ENCODE results near the gene SPACA6. TPM values are rescaled to one million over a fixed set of nuclear protein-coding genes. Genes with fewer than 3 reads are reported as not detected.

Gene SPACA6
- total RNA-seq, 1 experiment from 2014 or later = 18.9 TPM

DNA sequence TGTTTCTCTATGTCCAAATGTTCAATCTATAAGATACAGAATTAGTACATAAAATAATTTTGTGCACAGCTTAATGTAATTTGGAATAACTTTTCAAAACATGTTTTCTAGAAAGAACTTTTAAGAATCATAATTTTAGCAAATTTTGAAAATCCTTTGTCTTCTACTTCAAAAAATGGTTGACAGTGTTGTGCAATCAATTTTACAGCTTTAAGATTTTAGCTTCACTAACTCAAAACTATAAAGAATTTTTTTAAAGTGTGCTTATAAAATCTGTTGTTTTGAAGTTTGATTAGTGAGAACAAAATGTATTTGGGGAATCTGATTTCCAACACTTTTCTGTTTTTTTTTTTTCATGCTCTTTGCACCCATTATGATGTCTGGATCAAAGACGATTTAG is 12.7 kb upstream of the SPACA6 start:
- H3K9ac ChIP-seq (ENCODE audit: extremely low read depth, insufficient read length, low read length) = no peak overlapping the region
- H3K23ac ChIP-seq (ENCODE audit: insufficient read length, low read depth, low read length) = no peak overlapping the region
- no peak overlapping the region for H2BK12ac ChIP-seq (ENCODE audit: insufficient read length, low read depth, low read length)
- no peaks in the 10 kb centered on the region for H4K20me1 ChIP-seq (ENCODE audit: control insufficient read depth, insufficient read depth, insufficient read length)
- no peak overlapping the region for H3K18ac ChIP-seq (ENCODE audit: insufficient read length, low read depth, low read length)
- no peak overlapping the region for H2BK20ac ChIP-seq (ENCODE audit: low read depth, low read length, poor library complexity, severe bottlenecking)
- no peak overlapping the region for H3K27ac Mint-ChIP-seq
- H3K14ac ChIP-seq (ENCODE audit: insufficient read depth, low read length) = no peak overlapping the region
- no peak overlapping the region for H3K27ac ChIP-seq (ENCODE audit: insufficient read length, low read depth, low read length)
- H3K79me2 ChIP-seq (ENCODE audit: insufficient read depth, low read length) = no peaks in the 10 kb centered on the region
- no peak overlapping the region for H4K91ac ChIP-seq (ENCODE audit: insufficient read length, low read depth, low read length)
- no peak overlapping the region for H2BK120ac ChIP-seq (ENCODE audit: low read depth, low read length, poor library complexity, severe bottlenecking)
- H3K36me3 Mint-ChIP-seq (ENCODE audit: insufficient read depth in 1 of 3, low read depth in 3 of 3) = peaks cover 2 to 10% (median 5%) of the 10 kb centered on the region in 3 experiments; a peak in 6 of 7 replicates
- no peak overlapping the region for H3T11ph ChIP-seq (ENCODE audit: low read length)
- H3K56ac ChIP-seq (ENCODE audit: insufficient read length, low read depth, low read length) = no peak overlapping the region
- no peaks in the 10 kb centered on the region for H3K27me3 ChIP-seq (ENCODE audit: insufficient read depth, low read length)
- H2BK15ac ChIP-seq (ENCODE audit: low read depth, low read length) = no peak overlapping the region
- no peak overlapping the region for H3K4me2 ChIP-seq (ENCODE audit: insufficient read depth, insufficient read length, low read length)
- no peak overlapping the region for H3K4me3 Mint-ChIP-seq
- no peaks in the 10 kb centered on the region for H3K79me1 ChIP-seq (ENCODE audit: insufficient read depth, low read depth, low read length, poor library complexity, severe bottlenecking)
- H2BK5ac ChIP-seq (ENCODE audit: insufficient read length, low read length) = no peak overlapping the region
- H3K4me1 Mint-ChIP-seq = no peaks in the 10 kb centered on the region
- H4K8ac ChIP-seq (replicated peaks; ENCODE audit: insufficient read length, low read depth, low read length) = no peak overlapping the region
- peaks cover 27 to 62% of the 10 kb centered on the region in 2 experiments for H3K9me3 Mint-ChIP-seq
- peaks cover 22% of the 10 kb centered on the region for H3K27me3 Mint-ChIP-seq (ENCODE audit: low read depth)
- H3K4me1 ChIP-seq (ENCODE audit: insufficient read depth, low read length) = no peaks in the 10 kb centered on the region
- no peak for TF ChIP-seq CTCF (conservative IDR thresholded peaks at IDR 0.05)
- H3K23me2 ChIP-seq (ENCODE audit: insufficient read length, low read depth, low read length, poor library complexity, severe bottlenecking) = no peaks in the 10 kb centered on the region
- H2AK5ac ChIP-seq (ENCODE audit: insufficient read length, low read length) = no peak overlapping the region
- H2AFZ ChIP-seq (ENCODE audit: low read length) = no peak overlapping the region
- H3K9me3 ChIP-seq (ENCODE audit: control insufficient read depth, low read depth, low read length) = peaks cover 13% of the 10 kb centered on the region
- H3K4ac ChIP-seq (ENCODE audit: low read depth, low read length) = no peak overlapping the region
- no peak overlapping the region for H4K5ac ChIP-seq (ENCODE audit: insufficient read length, low read depth, low read length)
- no CpG with 5 or more reads among the region's 1 CpG for WGBS (ENCODE audit: extremely low coverage, insufficient read length, low lambda C conversion rate)
- DNase-seq = no peak
